22Rv1 (cell line): Measurements from ENCODE around the gene RABGGTA.

Source experiments
- H3K27ac ChIP-seq: fragments of 450-650 bp; 2 replicates; pipeline ENCODE4 v1.5.1; 2017
- ZFX ChIP-seq: fragments of 450-650 bp; IDR thresholded peaks from 2 replicates; pipeline ENCODE4 v1.6.1; 2017; ENCODE audit warnings: antibody characterized with exemption, borderline replicate concordance
- TF ChIP-seq, protein P1 (sequence below): fragments of 450-650 bp; IDR thresholded peaks from 2 replicates; pipeline ENCODE4 v1.5.1; 2017; ENCODE audit warnings: mild to moderate bottlenecking

The RABGGTA gene

DNA sequence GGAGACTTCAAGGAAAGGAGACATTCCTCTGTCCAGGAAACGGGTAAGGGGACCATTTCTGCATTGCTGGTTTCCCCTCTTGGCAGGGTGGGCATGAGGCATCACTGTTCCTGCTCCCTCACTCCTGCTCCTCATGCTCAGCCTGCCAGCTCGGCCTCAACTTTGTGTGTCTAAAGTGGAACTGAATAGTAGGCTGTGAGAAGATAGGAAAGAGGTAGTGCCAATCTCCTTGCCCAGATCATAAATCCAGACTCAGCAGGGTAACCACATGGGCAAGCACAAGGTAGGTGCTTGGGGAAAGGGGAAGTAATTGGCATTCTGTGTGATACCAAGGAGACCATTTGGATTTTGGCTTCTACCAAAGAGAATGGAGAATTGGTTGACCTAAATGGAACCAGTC, 42.5 kb upstream of the RABGGTA start:
- no peak for TF ChIP-seq ZFX
- TF ChIP-seq, protein P1, sequence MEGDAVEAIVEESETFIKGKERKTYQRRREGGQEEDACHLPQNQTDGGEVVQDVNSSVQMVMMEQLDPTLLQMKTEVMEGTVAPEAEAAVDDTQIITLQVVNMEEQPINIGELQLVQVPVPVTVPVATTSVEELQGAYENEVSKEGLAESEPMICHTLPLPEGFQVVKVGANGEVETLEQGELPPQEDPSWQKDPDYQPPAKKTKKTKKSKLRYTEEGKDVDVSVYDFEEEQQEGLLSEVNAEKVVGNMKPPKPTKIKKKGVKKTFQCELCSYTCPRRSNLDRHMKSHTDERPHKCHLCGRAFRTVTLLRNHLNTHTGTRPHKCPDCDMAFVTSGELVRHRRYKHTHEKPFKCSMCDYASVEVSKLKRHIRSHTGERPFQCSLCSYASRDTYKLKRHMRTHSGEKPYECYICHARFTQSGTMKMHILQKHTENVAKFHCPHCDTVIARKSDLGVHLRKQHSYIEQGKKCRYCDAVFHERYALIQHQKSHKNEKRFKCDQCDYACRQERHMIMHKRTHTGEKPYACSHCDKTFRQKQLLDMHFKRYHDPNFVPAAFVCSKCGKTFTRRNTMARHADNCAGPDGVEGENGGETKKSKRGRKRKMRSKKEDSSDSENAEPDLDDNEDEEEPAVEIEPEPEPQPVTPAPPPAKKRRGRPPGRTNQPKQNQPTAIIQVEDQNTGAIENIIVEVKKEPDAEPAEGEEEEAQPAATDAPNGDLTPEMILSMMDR: no peak
- H3K27ac ChIP-seq: no peak overlapping the region

DNA sequence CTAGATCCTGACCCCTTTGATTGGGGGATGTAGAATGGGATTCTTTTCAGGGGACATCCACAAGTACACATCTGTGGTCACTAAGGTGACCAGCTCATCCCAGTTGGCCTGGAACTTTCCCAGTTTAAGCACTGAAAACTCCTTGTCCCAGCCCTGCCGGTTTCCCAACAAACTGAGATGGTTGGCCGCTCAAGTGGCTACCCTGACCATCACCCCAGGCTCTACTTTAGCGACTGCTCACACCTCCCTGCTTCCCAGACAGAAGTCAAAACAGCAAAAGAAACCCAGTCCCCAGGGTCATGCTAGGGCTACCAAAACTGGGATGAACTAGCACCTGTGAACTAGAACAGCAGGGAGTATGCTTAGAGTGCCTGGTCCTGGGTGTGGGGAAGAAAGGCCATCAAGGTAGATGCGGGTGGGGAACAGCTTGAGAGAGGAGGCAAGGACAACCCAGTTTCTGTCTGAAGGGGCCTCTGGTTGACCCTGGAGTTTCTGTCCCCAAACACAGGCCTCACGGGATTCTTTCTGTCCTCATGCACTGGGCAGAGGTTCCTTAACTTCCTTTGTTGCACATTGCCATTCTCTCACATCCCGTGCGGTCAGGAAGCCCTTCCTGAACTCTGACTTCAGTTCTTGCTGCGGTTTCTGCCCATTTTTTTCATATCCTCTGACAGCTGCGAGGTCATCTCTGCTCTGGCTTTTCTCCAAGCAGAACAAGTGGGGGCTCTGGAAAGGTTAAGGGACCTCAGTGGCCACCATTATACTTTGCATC, 41.5 kb upstream of the RABGGTA start:
- H3K27ac ChIP-seq: no peak overlapping the region
- no peak for TF ChIP-seq ZFX
- TF ChIP-seq, protein P1: no peak

DNA sequence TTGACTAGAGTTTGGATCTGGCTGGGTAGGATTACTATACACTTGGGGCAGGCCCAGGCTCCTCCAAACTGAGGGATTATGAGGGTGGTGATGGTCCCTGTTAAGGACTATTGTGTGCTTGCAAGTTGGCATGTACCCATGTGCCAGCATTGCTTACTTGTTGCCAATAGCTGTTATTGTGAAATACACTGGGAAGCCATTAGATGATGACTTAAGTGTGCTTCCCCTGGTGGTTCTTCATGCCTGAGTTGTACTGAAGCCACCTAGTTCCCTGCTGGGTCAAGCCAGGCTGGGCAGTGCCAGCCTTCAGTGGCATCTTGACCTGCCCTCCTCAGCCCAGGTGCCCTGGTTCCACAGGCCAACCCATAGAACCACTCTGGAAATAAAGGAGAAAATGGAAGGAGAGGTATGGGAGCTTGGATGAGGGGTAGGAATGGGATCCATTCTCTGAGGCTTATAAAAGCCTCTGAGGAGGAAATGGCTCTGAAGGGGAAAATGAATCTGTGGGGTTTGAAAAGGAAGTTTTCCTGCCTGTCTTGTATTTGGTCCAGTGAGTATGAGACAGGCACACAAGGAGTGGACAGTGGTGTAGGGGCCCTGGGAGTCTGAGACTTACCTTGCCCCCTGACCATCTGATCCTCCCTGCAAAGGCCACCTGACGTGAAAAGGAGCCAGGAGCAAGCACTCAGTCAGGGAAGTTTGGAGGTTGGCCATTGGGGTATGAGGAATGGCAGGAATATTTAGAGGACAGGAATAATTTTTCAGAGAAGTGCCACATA, 40.6 kb upstream of the RABGGTA start:
- TF ChIP-seq, protein P1: no peak
- no peak for TF ChIP-seq ZFX
- H3K27ac ChIP-seq: no peak overlapping the region

DNA sequence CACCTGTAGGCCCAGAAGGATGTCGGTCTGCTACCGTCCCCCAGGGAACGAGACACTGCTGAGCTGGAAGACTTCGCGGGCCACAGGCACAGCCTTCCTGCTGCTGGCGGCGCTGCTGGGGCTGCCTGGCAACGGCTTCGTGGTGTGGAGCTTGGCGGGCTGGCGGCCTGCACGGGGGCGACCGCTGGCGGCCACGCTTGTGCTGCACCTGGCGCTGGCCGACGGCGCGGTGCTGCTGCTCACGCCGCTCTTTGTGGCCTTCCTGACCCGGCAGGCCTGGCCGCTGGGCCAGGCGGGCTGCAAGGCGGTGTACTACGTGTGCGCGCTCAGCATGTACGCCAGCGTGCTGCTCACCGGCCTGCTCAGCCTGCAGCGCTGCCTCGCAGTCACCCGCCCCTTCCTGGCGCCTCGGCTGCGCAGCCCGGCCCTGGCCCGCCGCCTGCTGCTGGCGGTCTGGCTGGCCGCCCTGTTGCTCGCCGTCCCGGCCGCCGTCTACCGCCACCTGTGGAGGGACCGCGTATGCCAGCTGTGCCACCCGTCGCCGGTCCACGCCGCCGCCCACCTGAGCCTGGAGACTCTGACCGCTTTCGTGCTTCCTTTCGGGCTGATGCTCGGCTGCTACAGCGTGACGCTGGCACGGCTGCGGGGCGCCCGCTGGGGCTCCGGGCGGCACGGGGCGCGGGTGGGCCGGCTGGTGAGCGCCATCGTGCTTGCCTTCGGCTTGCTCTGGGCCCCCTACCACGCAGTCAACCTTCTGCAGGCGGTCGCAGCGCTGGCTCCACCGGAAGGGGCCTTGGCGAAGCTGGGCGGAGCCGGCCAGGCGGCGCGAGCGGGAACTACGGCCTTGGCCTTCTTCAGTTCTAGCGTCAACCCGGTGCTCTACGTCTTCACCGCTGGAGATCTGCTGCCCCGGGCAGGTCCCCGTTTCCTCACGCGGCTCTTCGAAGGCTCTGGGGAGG, 39.5 kb upstream of the RABGGTA start, which contains the start of gene LTB4R:
Gene LTB4R, plus strand, starts transcription at position 857 of the 959 bp plus-strand sequence. CDS start 4,150 bp downstream, outside the sequence.
- peak within 1 kb of the TSS; percentile 82 for H3K27ac ChIP-seq
- TF ChIP-seq, protein P1: peak; percentile 81
- TF ChIP-seq ZFX: no peak

DNA sequence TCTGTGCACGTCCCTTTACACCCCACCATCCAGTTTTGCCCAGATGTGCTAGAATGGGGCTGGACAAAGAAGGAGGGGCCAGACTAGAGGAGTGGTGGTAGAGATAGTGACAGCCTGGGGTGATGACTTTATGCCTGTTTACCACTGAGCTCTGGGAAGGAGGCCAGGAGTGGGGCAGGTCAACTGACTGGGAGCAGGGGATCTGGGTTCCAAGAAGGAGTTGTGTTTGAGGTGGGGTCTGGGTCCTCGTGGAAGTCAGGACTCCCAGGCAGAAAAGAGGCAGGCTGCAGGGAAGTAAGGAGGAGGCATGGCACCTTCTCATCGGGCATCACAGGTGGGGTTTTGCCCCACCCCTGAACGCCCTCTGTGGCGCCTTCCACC, 38.9 kb upstream of the RABGGTA start:
- TF ChIP-seq ZFX: no peak
- TF ChIP-seq, protein P1: no peak
- H3K27ac ChIP-seq: peak overlapping the region; percentile 82

DNA sequence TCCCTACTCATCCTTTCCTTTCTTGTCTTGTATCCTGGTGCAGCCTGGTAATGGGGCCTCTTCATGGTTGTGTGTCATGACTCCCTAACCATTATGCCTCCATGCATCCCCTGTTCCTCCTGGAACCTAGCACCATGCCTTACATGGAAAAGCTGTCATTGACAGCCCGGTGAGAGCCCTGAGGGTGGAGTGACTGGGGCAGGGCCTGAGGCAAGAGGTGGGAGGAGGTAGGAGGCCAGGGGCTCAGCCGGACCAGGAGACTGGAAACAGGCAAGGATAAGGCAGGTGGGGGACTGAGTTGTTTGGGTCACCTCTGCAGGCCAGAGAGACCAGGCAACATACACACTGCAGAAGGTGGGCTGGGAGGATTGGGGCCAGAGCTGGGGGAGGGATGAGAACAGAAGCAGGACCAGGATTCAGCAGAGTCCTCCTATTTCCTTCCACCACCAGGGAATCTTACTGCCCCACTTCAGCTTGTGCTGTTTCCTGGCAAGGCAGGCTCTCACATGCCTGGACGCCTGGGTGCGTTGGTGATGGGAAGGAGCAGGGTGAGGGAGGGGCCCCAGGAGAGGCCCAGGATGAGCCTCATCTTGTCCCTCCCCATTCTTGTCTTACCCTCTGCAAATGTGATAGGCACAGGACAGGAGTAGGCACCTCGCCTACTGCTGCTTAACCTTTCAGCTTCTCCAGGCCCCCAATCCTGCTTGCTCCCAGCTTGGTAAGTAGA, 38.3 kb upstream of the RABGGTA start, which contains the start of gene LTB4R2:
Gene LTB4R2, plus strand, starts transcription at position 603 of the 727 bp plus-strand sequence. CDS start 525 bp downstream, outside the sequence.
- H3K27ac ChIP-seq: peak within 1 kb of the TSS; percentile 82
- TF ChIP-seq, protein P1: no peak
- TF ChIP-seq ZFX: no peak
